HG02571 (cell line): ENCODE data around the gene CD9.

Experiments used
- ATAC-seq: cut with Tn5 transposase; IDR thresholded peaks from one replicate; pipeline ENCODE4 v1.9.1; 2021; ENCODE audit warnings: mild to moderate bottlenecking, moderate library complexity; ENCODE audit not compliant: unreplicated experiment

CD9 gene

GRCh38 chr12:6216581-6216980 is 16.4 kb downstream of the CD9 start:
- no peak for ATAC-seq

DNA sequence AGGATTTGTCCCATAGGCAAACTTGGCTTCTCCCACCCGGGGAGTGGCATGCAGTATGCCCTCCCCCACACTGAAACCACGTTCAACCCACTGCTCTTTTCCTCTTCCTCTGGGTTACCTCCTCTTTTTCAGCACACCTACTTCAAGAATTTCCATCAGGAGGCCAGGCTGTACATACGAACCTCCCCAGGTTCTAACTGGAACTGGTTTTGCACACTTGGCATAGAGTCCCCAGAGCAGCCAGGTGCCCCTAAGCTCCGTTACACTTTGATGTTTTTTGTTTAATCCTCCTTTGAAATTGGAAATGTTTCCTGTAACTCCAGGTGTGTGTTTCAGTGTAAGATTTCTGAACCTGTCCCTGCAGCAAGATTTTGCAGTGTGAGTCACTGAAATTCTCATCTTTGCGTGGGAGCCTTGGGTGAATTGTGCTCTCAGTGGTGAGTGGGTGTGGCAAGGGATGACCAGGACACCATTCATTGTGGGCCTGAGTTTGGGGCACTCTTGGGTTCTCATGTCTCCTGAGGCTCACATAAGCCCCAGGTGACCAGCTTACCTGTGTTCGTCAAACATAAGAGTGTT is 18.2 kb downstream of the CD9 start:
- no peak for ATAC-seq

- ATAC-seq: no peak
These were observed 19.8 kb downstream of the CD9 start for GRCh38 chr12:6219980-6220379.

DNA sequence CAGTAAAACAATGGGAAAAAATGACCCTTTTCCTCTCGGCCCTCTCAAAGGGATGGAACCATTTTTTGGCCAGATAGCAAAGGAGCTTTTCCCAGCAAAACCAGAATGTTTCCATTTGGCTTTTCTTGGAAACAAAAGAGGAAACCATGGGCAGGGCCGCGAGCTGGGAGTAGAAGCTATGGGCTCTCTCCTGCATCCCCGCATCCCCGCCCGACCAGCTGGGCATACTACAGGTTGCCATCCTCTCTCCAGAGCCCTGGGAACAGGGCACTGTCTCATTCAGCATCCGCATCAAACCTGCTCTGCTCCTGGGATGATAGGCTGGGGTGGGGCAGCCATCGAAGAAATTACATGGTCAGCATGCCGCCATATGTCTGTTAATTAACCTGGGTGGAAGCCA is 20.9 kb downstream of the CD9 start:
- no peak for ATAC-seq

GRCh38 chr12:6222078-6222654 is 22.0 kb downstream of the CD9 start:
- ATAC-seq: no peak

DNA sequence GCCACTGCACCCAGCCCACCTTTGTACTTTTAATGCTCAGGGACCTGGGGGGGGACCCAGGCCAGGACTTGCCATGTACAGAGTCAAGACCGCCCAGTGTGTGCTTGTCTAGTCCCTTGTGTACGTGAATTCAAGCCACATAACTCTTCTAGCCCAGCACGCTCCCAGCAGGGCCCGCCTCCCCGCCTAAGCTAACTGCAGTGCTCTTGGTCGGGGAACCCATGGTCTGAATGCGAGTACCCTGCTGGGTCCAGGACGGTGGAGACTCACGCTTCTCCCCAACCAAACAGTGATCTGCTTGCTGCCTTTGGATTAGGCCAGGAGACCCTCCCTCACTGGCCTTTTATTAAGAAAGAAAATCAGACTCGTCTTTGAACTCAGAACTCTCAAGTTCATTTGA is 23.3 kb downstream of the CD9 start:
- ATAC-seq: no peak

- no peak for ATAC-seq
These were observed 24.4 kb downstream of the CD9 start for GRCh38 chr12:6224550-6224949.

- no peak for ATAC-seq
These were observed 25.4 kb downstream of the CD9 start for GRCh38 chr12:6225630-6226001.

GRCh38 chr12:6226002-6226678 is 25.9 kb downstream of the CD9 start:
- ATAC-seq: no peak

GRCh38 chr12:6226679-6227051 is 26.5 kb downstream of the CD9 start:
- ATAC-seq: no peak

DNA sequence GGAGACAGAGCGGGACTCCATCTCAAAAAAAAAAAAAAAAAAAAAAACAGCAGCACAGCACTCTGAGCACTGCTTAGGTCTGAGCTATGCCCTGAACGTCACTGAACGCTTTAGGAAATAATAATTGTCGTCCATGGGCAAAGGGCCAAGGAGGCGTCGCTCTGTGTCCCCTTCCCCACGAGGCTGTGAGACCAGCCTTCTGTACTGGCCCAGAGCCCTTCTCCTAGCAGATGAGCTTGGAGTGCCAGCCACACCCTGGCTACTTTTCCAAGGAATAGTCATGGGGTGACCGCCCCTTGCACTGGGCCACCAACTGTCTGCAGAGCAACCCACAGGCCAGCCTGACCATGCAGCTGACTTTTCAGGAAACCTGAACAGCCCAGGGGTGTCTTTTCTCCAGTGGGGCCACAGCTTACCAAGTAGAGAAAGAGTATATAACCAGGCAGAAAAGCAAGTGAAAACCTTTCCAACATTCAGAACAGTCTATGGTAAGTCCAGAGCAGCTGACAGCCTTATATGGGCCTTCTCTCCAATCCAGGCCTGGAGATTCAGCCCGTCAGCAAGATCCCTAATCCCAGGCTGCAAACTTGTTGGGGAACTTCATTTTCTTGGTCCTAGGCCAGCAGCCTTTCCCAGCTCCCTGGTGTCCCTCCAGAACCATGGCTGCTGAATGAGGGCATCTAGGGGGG is 28.5 kb downstream of the CD9 start:
- no peak for ATAC-seq

DNA sequence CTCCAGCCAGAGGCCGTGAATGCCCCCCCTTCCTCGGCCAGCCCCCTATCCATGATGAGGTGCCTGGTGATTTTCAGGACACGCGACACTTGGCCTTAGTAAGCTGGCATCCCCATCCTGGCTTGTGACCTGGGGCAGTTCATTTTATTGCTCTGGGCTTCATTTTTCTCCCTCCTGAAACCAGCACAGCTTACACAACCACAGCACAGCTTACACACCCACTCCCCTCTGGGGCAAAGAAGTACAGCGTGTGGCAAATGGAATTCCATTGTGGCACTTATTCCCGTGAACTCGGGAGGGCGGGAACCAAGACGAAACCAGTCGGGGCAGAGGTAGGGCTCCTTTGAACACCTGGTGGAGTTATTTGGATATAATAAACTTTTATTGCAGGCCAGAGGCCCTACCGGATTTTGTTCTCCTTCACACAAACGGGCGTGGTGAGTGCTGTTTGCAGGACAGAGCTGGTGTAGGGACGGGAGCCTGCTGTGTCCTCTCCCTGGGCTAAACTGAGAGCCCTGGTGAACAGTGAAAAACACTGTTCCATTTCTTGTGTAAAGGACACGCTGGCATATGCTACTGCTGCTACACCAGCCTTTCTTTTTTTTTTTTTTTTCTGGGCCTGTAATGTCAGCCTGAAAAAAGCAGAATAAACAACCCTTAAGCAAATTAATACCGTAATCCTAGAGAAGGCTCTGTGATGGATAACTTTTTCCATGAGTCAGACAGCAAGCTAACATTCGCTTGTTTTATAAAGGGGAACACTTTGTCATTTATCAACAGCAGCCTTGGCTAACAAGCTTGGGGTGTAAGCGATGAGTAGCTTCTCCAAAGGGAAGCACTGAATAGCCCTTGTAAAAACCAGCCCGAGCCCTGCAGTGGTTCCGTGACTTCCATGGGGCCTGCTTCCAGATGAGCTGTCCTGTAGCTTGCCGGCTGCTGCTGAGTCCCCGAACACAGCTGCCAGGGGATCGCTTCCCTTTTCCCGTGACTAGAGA is 29.3 kb downstream of the CD9 start:
- ATAC-seq: no peak

- peak; percentile 51 for ATAC-seq
These were observed 30.3 kb downstream of the CD9 start for GRCh38 chr12:6230321-6231110.

- no peak for ATAC-seq
These were observed 31.4 kb downstream of the CD9 start for GRCh38 chr12:6231359-6232268.

DNA sequence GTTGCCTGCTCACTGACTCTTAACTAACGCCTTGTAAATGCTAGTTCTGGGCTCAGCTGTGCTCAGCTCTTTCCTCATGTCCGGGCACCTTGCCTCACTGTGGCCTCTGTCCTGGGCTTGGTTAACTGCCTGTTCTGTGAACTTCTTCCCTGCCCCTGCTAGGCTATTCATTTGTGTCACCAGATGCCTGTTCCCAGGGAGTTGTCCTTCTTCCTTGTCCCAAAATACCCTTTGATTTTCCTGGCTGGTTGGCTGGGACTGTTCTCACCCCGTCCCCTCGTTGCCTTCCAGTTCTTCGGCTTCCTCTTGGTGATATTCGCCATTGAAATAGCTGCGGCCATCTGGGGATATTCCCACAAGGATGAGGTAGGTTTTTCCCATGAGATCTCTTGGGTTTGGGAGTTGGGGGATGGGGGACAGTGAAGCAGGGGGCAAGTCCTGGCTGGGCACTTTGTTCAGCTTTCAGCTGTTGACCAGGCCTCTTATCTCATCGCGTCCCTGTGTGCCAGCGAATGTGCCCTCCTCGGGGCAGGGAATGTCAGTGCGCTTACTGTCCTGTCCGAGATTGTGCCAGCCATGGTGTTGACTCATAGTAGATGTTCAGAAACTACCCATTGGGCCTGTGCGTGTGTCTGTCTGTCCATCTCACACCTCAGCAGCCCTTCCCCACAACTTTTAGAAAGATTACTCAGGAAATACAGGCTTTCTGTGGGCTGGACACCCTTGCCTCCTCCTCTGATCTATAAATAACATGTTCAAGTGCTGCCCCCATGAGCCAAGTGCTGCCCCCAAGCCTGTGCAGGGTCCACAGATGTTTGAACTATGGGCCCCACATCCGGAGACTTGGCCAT is 33.1 kb downstream of the CD9 start:
- no peak for ATAC-seq

- no peak for ATAC-seq
These were observed 34.0 kb downstream of the CD9 start for GRCh38 chr12:6234214-6234613.

GRCh38 chr12:6234906-6235305 is 34.7 kb downstream of the CD9 start:
- ATAC-seq: no peak

DNA sequence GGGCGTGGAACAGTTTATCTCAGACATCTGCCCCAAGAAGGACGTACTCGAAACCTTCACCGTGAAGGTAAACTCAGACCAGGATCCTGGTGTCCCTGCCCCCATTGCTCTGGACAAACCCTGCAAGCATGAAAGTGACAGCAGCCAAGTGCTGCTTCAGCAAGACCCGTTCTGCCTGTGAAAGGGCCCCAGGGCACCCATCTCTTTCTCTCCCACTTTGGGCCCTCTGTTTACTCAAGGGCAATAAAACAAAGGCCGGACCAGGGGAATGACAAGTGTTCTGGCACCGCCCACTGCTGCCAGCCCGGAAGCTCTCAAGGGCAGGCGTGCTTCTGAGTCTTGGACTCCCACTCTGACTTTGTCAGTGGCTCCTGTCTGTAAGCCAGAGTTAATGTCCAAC is 35.3 kb downstream of the CD9 start:
- no peak for ATAC-seq
